Ishikawa (cell line): ENCODE data around the gene SYVN1.

Experiments used
- CEBPB ChIP-seq: IDR thresholded peaks from 2 replicates; pipeline ENCODE4 v1.6.1; 2012
- CREB1 ChIP-seq: IDR thresholded peaks from 2 replicates; pipeline ENCODE4 v1.6.1; 2012; ENCODE audit warnings: low read depth
- EGR1 ChIP-seq: IDR thresholded peaks from 2 replicates; pipeline ENCODE4 v1.6.1; 2012
- EP300 ChIP-seq: IDR thresholded peaks from 2 replicates; pipeline ENCODE4 v1.6.1; 2012; ENCODE audit warnings: borderline replicate concordance
- FOXM1 ChIP-seq: IDR thresholded peaks from 2 replicates; pipeline ENCODE4 v1.6.1; 2012; ENCODE audit warnings: low read depth, borderline replicate concordance
- MAX ChIP-seq: IDR thresholded peaks from 2 replicates; pipeline ENCODE4 v1.6.1; 2012
- NFIC ChIP-seq: IDR thresholded peaks from 2 replicates; pipeline ENCODE4 v1.6.1; 2012
- RAD21 ChIP-seq: IDR thresholded peaks from 2 replicates; pipeline ENCODE4 v1.6.1; 2012; ENCODE audit warnings: low read depth
- REST ChIP-seq: IDR thresholded peaks from 2 replicates; pipeline ENCODE4 v1.6.1; 2012; ENCODE audit warnings: low read depth, mild to moderate bottlenecking
- TAF1 ChIP-seq: IDR thresholded peaks from 2 replicates; pipeline ENCODE4 v1.6.1; 2012; ENCODE audit warnings: low read depth, mild to moderate bottlenecking
- TCF12 ChIP-seq: IDR thresholded peaks from 2 replicates; pipeline ENCODE4 v1.6.1; 2012; ENCODE audit warnings: low read depth
- TEAD4 ChIP-seq: IDR thresholded peaks from 2 replicates; pipeline ENCODE4 v1.6.1; 2012
- USF1 ChIP-seq: IDR thresholded peaks from 2 replicates; pipeline ENCODE4 v1.6.1; 2012
- YY1 ChIP-seq: IDR thresholded peaks from 2 replicates; pipeline ENCODE4 v1.6.1; 2012; ENCODE audit warnings: low read depth
- ZBTB7A ChIP-seq: IDR thresholded peaks from 2 replicates; pipeline ENCODE4 v1.6.1; 2012; ENCODE audit warnings: low read depth

The SYVN1 gene

GRCh38 chr11:65089621-65090020 is 44.7 kb downstream of the SYVN1 start:
- TF ChIP-seq EP300: no peak
- no peak for TF ChIP-seq TAF1
- no peak for TF ChIP-seq CEBPB
- TF ChIP-seq NFIC: no peak
- no peak for TF ChIP-seq TEAD4
- no peak for TF ChIP-seq EGR1
- TF ChIP-seq RAD21: no peak
- TF ChIP-seq CREB1: no peak
- no peak for TF ChIP-seq USF1
- TF ChIP-seq FOXM1: no peak
- TF ChIP-seq ZBTB7A: no peak
- TF ChIP-seq TCF12: no peak
- no peak for TF ChIP-seq YY1
- TF ChIP-seq REST: no peak
- TF ChIP-seq MAX: no peak

- TF ChIP-seq RAD21: no peak
- TF ChIP-seq CREB1: no peak
- TF ChIP-seq REST: no peak
- no peak for TF ChIP-seq CEBPB
- no peak for TF ChIP-seq TCF12
Observed at GRCh38 chr11:65087827-65088226, 46.5 kb downstream of the SYVN1 start.

- TF ChIP-seq CREB1: no peak
- TF ChIP-seq TCF12: no peak
- TF ChIP-seq RAD21: no peak
- no peak for TF ChIP-seq REST
- no peak for TF ChIP-seq USF1
- TF ChIP-seq TAF1: no peak
- no peak for TF ChIP-seq EGR1
- no peak for TF ChIP-seq ZBTB7A
- TF ChIP-seq MAX: no peak
- no peak for TF ChIP-seq TEAD4
- TF ChIP-seq CEBPB: no peak
- no peak for TF ChIP-seq EP300
- no peak for TF ChIP-seq FOXM1
- no peak for TF ChIP-seq YY1
- TF ChIP-seq NFIC: no peak
Observed at GRCh38 chr11:65087216-65087615, 47.1 kb downstream of the SYVN1 start.

GRCh38 chr11:65086809-65087208 is 47.5 kb downstream of the SYVN1 start:
- TF ChIP-seq ZBTB7A: no peak
- TF ChIP-seq TAF1: no peak
- no peak for TF ChIP-seq REST
- TF ChIP-seq TCF12: no peak
